ENCODE measurements around the gene CWF19L1. TPM values are rescaled to one million over a fixed set of nuclear protein-coding genes. Genes with fewer than 3 reads are reported as not detected.

Gene CWF19L1
- total and polyA plus RNA-seq, 3 donors from 2014 or later, result 27.0 to 34.8 (median 32.9) TPM

DNA sequence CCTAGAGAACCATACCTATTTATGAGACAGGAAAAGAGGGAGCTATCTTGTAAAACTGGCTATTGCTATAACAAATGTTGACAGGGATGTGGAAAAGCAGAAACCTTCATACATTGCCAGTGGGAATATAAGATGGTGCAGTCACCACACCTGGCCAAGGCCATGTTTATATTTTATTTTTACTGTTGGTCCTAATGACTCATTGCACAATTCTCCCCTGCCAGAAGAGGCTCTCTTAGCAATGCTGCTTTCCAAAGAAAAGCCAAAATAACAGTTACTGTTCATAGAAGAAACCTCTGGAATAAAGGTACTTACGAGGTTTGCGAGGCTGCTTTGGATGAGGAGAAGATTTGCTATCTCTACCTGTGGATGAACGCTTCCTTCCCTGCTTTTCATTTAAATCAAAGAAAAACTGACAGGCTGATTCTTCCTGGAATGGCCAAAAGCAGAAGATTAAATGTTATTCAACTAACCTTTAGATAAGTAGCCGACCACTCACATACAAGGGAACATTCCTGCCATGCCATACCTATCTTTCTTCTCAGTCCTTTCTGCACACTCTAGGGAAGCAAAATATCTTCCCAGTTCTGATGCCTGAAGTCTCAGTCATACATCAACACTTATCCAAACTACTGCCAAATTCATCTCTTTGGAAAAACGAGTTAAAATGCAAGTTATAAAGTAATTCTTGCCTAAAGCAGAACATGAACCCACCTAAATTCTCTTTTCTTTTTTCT is 21.8 kb downstream of the CWF19L1 start:
- no peak for DNase-seq
- no peaks in the 10 kb centered on the region for H3K9me3 ChIP-seq
- intact Hi-C loops (cut with DNase I; ENCODE audit: low total_unique reads), result no loop called here
- 62 to 81% methylated on average over 5 of the region's 5 CpGs for WGBS, 2 donors
- TF ChIP-seq, protein P1, sequence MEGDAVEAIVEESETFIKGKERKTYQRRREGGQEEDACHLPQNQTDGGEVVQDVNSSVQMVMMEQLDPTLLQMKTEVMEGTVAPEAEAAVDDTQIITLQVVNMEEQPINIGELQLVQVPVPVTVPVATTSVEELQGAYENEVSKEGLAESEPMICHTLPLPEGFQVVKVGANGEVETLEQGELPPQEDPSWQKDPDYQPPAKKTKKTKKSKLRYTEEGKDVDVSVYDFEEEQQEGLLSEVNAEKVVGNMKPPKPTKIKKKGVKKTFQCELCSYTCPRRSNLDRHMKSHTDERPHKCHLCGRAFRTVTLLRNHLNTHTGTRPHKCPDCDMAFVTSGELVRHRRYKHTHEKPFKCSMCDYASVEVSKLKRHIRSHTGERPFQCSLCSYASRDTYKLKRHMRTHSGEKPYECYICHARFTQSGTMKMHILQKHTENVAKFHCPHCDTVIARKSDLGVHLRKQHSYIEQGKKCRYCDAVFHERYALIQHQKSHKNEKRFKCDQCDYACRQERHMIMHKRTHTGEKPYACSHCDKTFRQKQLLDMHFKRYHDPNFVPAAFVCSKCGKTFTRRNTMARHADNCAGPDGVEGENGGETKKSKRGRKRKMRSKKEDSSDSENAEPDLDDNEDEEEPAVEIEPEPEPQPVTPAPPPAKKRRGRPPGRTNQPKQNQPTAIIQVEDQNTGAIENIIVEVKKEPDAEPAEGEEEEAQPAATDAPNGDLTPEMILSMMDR (IDR thresholded peaks at IDR 0.05), result no peak
- no peak for TF ChIP-seq POLR2A (IDR thresholded peaks at IDR 0.05)
- no peaks in the 10 kb centered on the region for H3K27me3 ChIP-seq
- no peak overlapping the region for H3K4me3 ChIP-seq
- no peak overlapping the region for H3K27ac ChIP-seq
- H3K36me3 ChIP-seq (ENCODE audit: low read depth, missing control alignments), result no peaks in the 10 kb centered on the region
- no peaks in the 10 kb centered on the region for H3K4me1 ChIP-seq

DNA sequence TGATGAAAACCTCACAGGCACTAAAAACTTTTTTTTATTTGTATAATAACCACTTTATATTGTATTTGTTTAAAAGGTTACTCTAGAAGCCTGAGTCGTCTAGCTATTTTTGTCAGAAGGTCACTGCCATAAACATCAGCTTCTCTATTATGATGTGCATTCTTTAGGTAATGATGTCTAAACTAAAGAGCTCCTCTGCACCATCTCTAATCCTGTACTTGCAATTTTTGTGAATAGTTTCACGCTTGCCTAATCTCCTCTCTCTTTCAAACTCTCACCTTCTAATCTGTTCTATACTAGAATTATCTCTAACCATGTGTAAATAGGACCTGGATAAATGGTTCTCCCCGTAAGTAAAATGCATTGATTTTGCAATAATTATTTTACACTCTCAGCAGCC is 27.6 kb downstream of the CWF19L1 start:
- WGBS, 2 donors, result 92% methylated on average over 3 of the region's 3 CpGs
- no peak for TF ChIP-seq POLR2A (IDR thresholded peaks at IDR 0.05)
- TF ChIP-seq, protein P1 (IDR thresholded peaks at IDR 0.05), result no peak
- intact Hi-C loops (cut with DNase I; ENCODE audit: low total_unique reads), result no loop called here

DNA sequence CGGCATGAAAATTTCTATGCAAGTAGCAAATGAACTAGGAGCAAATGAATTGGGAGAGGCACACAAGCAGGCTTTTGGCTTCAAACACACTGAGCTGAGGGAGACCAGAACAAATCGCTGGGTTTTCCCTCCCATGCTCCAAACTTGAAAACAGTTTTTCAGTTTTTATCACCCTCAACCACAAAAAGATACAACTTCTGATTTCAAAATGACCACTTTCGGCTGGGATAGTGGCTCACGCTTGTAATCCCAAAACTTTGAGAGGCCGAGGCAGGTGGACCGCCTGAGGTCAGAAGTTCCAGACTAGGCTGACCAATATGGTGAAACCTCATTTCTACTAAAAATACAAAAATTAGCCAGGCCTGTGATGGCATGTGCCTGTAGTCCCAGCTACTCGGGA is 29.0 kb downstream of the CWF19L1 start:
- intact Hi-C loops (cut with DNase I; ENCODE audit: low total_unique reads), result no loop called here
- no peak for DNase-seq
- H3K27ac ChIP-seq, result no peak overlapping the region
- H3K9me3 ChIP-seq, result no peaks in the 10 kb centered on the region
- WGBS, 2 donors, result 89 to 93% methylated on average over 7 of the region's 7 CpGs
- H3K27me3 ChIP-seq, result no peaks in the 10 kb centered on the region
- H3K4me1 ChIP-seq, result no peaks in the 10 kb centered on the region
- no peaks in the 10 kb centered on the region for H3K36me3 ChIP-seq (ENCODE audit: low read depth, missing control alignments)
- no peak overlapping the region for H3K4me3 ChIP-seq
- TF ChIP-seq, protein P1 (IDR thresholded peaks at IDR 0.05), result no peak
- no peak for TF ChIP-seq POLR2A (IDR thresholded peaks at IDR 0.05)

More for the DNA sequence above, 27.6 kb downstream of the CWF19L1 start:
- no peaks in the 10 kb centered on the region for H3K36me3 ChIP-seq (ENCODE audit: low read depth, missing control alignments)
- H3K4me3 ChIP-seq, result no peak overlapping the region
- H3K27ac ChIP-seq, result no peak overlapping the region
- no peaks in the 10 kb centered on the region for H3K9me3 ChIP-seq
- no peaks in the 10 kb centered on the region for H3K27me3 ChIP-seq
- no peaks in the 10 kb centered on the region for H3K4me1 ChIP-seq
- DNase-seq, result no peak

DNA sequence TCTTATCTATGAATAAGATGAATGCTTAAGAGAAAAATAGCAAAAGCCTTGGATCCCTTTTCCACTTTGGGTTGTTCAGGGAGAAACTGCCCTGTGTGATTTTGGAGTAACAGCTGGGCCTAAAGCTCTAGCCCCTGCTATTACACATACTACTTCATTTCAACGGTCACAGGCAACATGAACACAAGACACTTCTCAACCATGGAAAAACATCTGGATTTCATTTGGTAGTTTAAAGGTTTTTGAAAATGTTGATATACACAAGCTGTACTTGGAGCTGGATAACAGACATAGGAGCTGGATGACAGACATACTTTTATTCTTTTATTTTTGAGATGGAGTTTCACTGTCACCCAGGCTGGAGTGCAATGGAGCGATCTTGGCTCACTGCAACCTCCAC is 35.3 kb downstream of the CWF19L1 start:
- Histone ChIP-seq H3K9me3 (no peaks in the 10 kb centered on the region), H3K27me3 (no peaks in the 10 kb centered on the region), H3K4me3 (no peak overlapping the region), H3K27ac (no peak overlapping the region), H3K36me3 (ENCODE audit: low read depth, missing control alignments) (no peaks in the 10 kb centered on the region), H3K4me1 (no peaks in the 10 kb centered on the region)
- WGBS, 2 donors, result 69 to 74% methylated on average over 2 of the region's 2 CpGs
- intact Hi-C loops (cut with DNase I; ENCODE audit: low total_unique reads), result no loop called here
- no peak for DNase-seq
- no peak for TF ChIP-seq POLR2A (IDR thresholded peaks at IDR 0.05)
- TF ChIP-seq, protein P1 (IDR thresholded peaks at IDR 0.05), result no peak

Measured in testis (tissue), 3 donors.